ENCODE measurements around the gene RBM23.

DNA sequence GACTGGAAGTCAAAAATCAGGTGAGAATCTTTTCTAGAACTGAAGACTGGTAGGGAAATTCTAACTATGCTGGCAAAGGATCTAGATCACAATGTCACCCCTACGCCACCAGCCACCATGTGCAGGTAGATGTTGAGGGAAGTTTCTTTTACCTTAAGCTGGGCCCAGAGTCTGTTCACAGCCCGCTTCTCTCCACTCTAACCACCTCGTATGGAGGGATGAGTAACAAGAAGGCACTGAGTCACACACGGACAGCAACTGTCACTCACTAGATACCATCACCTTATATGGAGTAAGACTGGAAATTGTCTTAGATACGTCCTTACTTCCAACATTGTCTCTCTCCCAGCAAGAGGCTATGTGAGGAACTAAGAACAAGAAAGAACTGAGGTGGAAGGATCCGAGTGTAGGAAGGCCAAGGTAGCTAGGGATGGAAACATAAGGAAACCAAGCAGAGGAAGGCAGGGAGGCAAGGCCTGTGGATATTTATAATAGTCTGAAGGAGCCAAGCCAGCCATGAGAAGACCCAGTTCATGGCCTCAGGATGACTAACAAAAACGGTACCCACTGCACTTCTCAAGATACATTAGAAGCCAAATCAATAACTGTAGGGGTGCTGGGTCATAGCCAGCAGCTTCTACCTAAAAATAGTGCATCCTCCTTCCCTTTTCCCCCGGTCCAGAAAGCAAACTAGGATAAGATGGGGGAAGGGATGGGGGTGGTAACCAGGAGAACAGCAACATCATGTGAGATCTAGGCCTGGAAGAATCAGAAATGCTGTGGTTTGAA lies 20.5 kb downstream of the RBM23 start:
- TF ChIP-seq CTCF (IDR thresholded peaks at IDR 0.05) (no peak), POLR2A (IDR thresholded peaks at IDR 0.05) (no peak)

Measured in uterus (tissue), 2 donors.